ENCODE measurements around the gene KLHDC3. TPM values are rescaled to one million over a fixed set of nuclear protein-coding genes. Genes with fewer than 3 reads are reported as not detected.
A peak's percentile ranks its signal among the peaks of the same experiment; 100 is the strongest.

Gene KLHDC3
- total and polyA plus RNA-seq, 9 of the 15 experiments (the other 6 are each of a cell fraction or from before 2014, with no cell fraction given): 4.5 to 171 (median 107) TPM

- TF ChIP-seq TSHZ1 (CRISPR knock-in tag; IDR thresholded peaks at IDR 0.05) (no peak), RAD51 (IDR thresholded peaks at IDR 0.05; ENCODE audit: borderline replicate concordance, low read depth) (peak; percentile 66; the same call in 1 of the 2 replicates), NFXL1 (CRISPR knock-in tag; IDR thresholded peaks at IDR 0.05) (no peak), WHSC1 (IDR thresholded peaks at IDR 0.05; ENCODE audit: low read length) (no peak), CHD2 (IDR thresholded peaks at IDR 0.05; ENCODE audit: low read depth, low read length) (peak; percentile 11), ZNF639 (CRISPR knock-in tag; conservative IDR thresholded peaks at IDR 0.05 in 1 of 2, IDR thresholded peaks at IDR 0.05 in 1 of 2) (peak in 1 of 2 experiments; percentile 87; a peak in 2 of 4 replicates), TCF7 (IDR thresholded peaks at IDR 0.05; ENCODE audit: borderline replicate concordance) (0 out of 2 replicates have a peak, but pooled peaks have one; percentile 17), ZNF696 (CRISPR knock-in tag; conservative IDR thresholded peaks at IDR 0.05) (no peak), ZFX (CRISPR knock-in tag; IDR thresholded peaks at IDR 0.05) (no peak; the same call in none of the 2 replicates), U2AF2 (optimal IDR thresholded peaks at IDR 0.05; ENCODE audit: low read depth, low read length) (no peak), CCNT2 (IDR thresholded peaks at IDR 0.05; ENCODE audit: borderline replicate concordance, extremely low read depth, insufficient read length, low read depth, low read length) (no peak), UBTF (IDR thresholded peaks at IDR 0.05; ENCODE audit: borderline replicate concordance in 1 of 2, low read depth in 2 of 2, low read length in 2 of 2) (peak in 1 of 2 experiments; percentile 32; a peak in 1 of 4 replicates), POLR2B (IDR thresholded peaks at IDR 0.05; ENCODE audit: low read depth, partially characterized antibody) (peak; percentile 24), ZBTB2 (IDR thresholded peaks at IDR 0.05) (0 out of 2 replicates have a peak, but pooled peaks have one; percentile 55), NKRF (IDR thresholded peaks at IDR 0.05; ENCODE audit: borderline replicate concordance) (peak; percentile 98), ARNT (IDR thresholded peaks at IDR 0.05) (no peak)
Observed at GRCh38 chr6:43013843-43014433, at the start of gene KLHDC3, which contains the start of gene MEA1 (continued).
